HG03175 (cell line): ENCODE data around the gene SMARCD2.

ENCODE experiments used
- ATAC-seq: cut with Tn5 transposase; IDR thresholded peaks from one replicate; pipeline ENCODE4 v1.9.1; 2021; ENCODE audit warnings: mild to moderate bottlenecking, moderate library complexity; ENCODE audit not compliant: unreplicated experiment

The SMARCD2 gene

GRCh38 chr17:63853260-63853659 is 10.8 kb upstream of the SMARCD2 start:
- no peak for ATAC-seq

- no peak for ATAC-seq
Observed at GRCh38 chr17:63850401-63850800, 7.9 kb upstream of the SMARCD2 start.

- peak; percentile 97 for ATAC-seq
Observed at GRCh38 chr17:63848834-63849689, 6.6 kb upstream of the SMARCD2 start.

GRCh38 chr17:63847525-63848249 is 5.2 kb upstream of the SMARCD2 start:
- no peak for ATAC-seq

GRCh38 chr17:63845509-63845908 is 3.0 kb upstream of the SMARCD2 start:
- no peak for ATAC-seq

GRCh38 chr17:63843910-63844677 is 1.6 kb upstream of the SMARCD2 start:
- ATAC-seq, result no peak

GRCh38 chr17:63843387-63843888 is 953 bp upstream of the SMARCD2 start:
- peak; percentile 30 for ATAC-seq

GRCh38 chr17:63842173-63842539 is 329 bp downstream of the SMARCD2 start:
- ATAC-seq, result peak; percentile 24

GRCh38 chr17:63841350-63842172 is 924 bp downstream of the SMARCD2 start:
- no peak for ATAC-seq

GRCh38 chr17:63840591-63841349 is 1.7 kb downstream of the SMARCD2 start:
- ATAC-seq, result no peak

- no peak for ATAC-seq
Observed at GRCh38 chr17:63838631-63839171, 3.8 kb downstream of the SMARCD2 start.

- ATAC-seq, result no peak
Observed at GRCh38 chr17:63837962-63838600, 4.4 kb downstream of the SMARCD2 start.

- ATAC-seq, result no peak
Observed at GRCh38 chr17:63837480-63837879, 5.0 kb downstream of the SMARCD2 start.

GRCh38 chr17:63836811-63837210 is 5.7 kb downstream of the SMARCD2 start:
- no peak for ATAC-seq

- no peak for ATAC-seq
Observed at GRCh38 chr17:63835167-63835720, 7.2 kb downstream of the SMARCD2 start.

GRCh38 chr17:63834431-63835166 is 7.9 kb downstream of the SMARCD2 start:
- ATAC-seq, result no peak

GRCh38 chr17:63833741-63834373 is 8.6 kb downstream of the SMARCD2 start:
- ATAC-seq, result no peak
